ENCODE data around the gene CST9L.

The CST9L gene

GRCh38 chr20:23607497-23608245 lies 39.4 kb upstream of the CST9L start:
- no peak for DNase-seq (ENCODE audit: low read depth, low spot score)
- TF ChIP-seq CTCF (IDR thresholded peaks at IDR 0.05; ENCODE audit: low read depth, low read length) = no peak
- H3K4me3 ChIP-seq (ENCODE audit: low read depth, low read length) = no peak overlapping the region
- in situ Hi-C loops (cut with HindIII; ENCODE audit: low sequenced_read_pairs) = no loop called here

GRCh38 chr20:23606652-23607049 lies 38.4 kb upstream of the CST9L start:
- DNase-seq (ENCODE audit: low read depth, low spot score) = peak; percentile 71
- no peak overlapping the region for H3K4me3 ChIP-seq (ENCODE audit: low read depth, low read length)
- in situ Hi-C loops (cut with HindIII; ENCODE audit: low sequenced_read_pairs) = no loop called here
- TF ChIP-seq CTCF (IDR thresholded peaks at IDR 0.05; ENCODE audit: low read depth, low read length) = peak; percentile 96

- H3K4me3 ChIP-seq (ENCODE audit: low read depth, low read length) = no peak within 1 kb of the TSS
- TF ChIP-seq CTCF (IDR thresholded peaks at IDR 0.05; ENCODE audit: low read depth, low read length) = no peak
- in situ Hi-C loops (cut with HindIII; ENCODE audit: low sequenced_read_pairs) = no loop called here
- DNase-seq (ENCODE audit: low read depth, low spot score) = no peak
Measured at GRCh38 chr20:23605867-23606651, 37.8 kb upstream of the CST9L start, which contains the start of gene CST9. TSS of gene CST9 (minus strand) at chr20:23605917. CDS start at chr20:23605864, 53 bp downstream.

- H3K4me3 ChIP-seq (ENCODE audit: low read depth, low read length) = no peak overlapping the region
- no peak for DNase-seq (ENCODE audit: low read depth, low spot score)
- in situ Hi-C loops (cut with HindIII; ENCODE audit: low sequenced_read_pairs) = no loop called here
- TF ChIP-seq CTCF (IDR thresholded peaks at IDR 0.05; ENCODE audit: low read depth, low read length) = no peak
Measured at GRCh38 chr20:23604306-23604705, 36.0 kb upstream of the CST9L start.

GRCh38 chr20:23603321-23603720 lies 35.0 kb upstream of the CST9L start:
- in situ Hi-C loops (cut with HindIII; ENCODE audit: low sequenced_read_pairs) = no loop called here
- H3K4me3 ChIP-seq (ENCODE audit: low read depth, low read length) = no peak overlapping the region
- TF ChIP-seq CTCF (IDR thresholded peaks at IDR 0.05; ENCODE audit: low read depth, low read length) = no peak
- no peak for DNase-seq (ENCODE audit: low read depth, low spot score)

GRCh38 chr20:23602699-23603098 lies 34.4 kb upstream of the CST9L start:
- in situ Hi-C loops (cut with HindIII; ENCODE audit: low sequenced_read_pairs) = no loop called here
- TF ChIP-seq CTCF (IDR thresholded peaks at IDR 0.05; ENCODE audit: low read depth, low read length) = no peak
- no peak overlapping the region for H3K4me3 ChIP-seq (ENCODE audit: low read depth, low read length)
- no peak for DNase-seq (ENCODE audit: low read depth, low spot score)
